Fibroblast of lung (primary cell): ENCODE data around the gene FBXO3.

Experiments used
- EZH2 ChIP-seq: IDR thresholded peaks from 2 replicates; pipeline ENCODE4 v1.5.1; 2012; ENCODE audit warnings: low read length, control low read depth, mild to moderate bottlenecking; ENCODE audit errors: missing control alignments
- TF ChIP-seq, protein P1 (sequence below), 2 donors: IDR thresholded peaks in 1 of 2; conservative IDR thresholded peaks in 1 of 2; 1 replicate in 1 of 2; 2 replicates in 1 of 2; pipeline ENCODE4 v1.5.1; 2011 to 2012; ENCODE audit warnings: low read length in 2 of 2, control low read depth in 1 of 2, inconsistent platforms in 1 of 2, low read depth in 1 of 2, mild to moderate bottlenecking in 1 of 2

GRCh38 chr11:33777906-33778305 lies 3.6 kb upstream of the FBXO3 start:
- TF ChIP-seq, protein P1, sequence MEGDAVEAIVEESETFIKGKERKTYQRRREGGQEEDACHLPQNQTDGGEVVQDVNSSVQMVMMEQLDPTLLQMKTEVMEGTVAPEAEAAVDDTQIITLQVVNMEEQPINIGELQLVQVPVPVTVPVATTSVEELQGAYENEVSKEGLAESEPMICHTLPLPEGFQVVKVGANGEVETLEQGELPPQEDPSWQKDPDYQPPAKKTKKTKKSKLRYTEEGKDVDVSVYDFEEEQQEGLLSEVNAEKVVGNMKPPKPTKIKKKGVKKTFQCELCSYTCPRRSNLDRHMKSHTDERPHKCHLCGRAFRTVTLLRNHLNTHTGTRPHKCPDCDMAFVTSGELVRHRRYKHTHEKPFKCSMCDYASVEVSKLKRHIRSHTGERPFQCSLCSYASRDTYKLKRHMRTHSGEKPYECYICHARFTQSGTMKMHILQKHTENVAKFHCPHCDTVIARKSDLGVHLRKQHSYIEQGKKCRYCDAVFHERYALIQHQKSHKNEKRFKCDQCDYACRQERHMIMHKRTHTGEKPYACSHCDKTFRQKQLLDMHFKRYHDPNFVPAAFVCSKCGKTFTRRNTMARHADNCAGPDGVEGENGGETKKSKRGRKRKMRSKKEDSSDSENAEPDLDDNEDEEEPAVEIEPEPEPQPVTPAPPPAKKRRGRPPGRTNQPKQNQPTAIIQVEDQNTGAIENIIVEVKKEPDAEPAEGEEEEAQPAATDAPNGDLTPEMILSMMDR (conservative IDR thresholded peaks at IDR 0.05 in 1 of 2, IDR thresholded peaks at IDR 0.05 in 1 of 2; ENCODE audit: low read depth in 1 of 2, low read length in 2 of 2): no peak
- no peak for TF ChIP-seq EZH2
